ENCODE data around the gene HAPLN2.
"Not testable (repeated sequence)": the region's sequence is repeated elsewhere in the genome, so short reads cannot be mapped to it uniquely, and the experiment has no call there.

The HAPLN2 gene

DNA sequence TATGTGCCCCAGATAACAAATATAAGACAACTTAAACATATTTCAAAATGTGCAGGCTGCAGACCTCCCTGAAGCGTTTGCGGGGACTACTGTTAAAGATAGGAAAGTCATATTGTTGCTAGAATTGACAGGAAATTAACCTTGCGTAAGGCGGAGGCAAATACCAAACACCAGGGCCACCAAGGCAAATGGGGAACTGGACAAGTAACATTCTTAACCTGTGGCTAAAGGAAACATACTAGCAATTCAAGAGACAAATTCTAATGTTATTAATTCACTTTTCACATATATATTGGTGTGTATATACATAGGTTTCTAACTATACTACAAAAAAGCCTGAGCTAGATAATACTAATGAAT is 6.8 kb downstream of the HAPLN2 start:
- no peaks in the 10 kb centered on the region for H3K36me3 Mint-ChIP-seq
- H3K4me1 Mint-ChIP-seq, result peaks cover 7% of the 10 kb centered on the region
- H3K9me3 Mint-ChIP-seq, result no peaks in the 10 kb centered on the region
- H3K27ac Mint-ChIP-seq, result no peak overlapping the region
- H3K4me3 Mint-ChIP-seq, result peak overlapping the region; percentile 87
- H3K27me3 Mint-ChIP-seq, result peaks cover 27% of the 10 kb centered on the region

DNA sequence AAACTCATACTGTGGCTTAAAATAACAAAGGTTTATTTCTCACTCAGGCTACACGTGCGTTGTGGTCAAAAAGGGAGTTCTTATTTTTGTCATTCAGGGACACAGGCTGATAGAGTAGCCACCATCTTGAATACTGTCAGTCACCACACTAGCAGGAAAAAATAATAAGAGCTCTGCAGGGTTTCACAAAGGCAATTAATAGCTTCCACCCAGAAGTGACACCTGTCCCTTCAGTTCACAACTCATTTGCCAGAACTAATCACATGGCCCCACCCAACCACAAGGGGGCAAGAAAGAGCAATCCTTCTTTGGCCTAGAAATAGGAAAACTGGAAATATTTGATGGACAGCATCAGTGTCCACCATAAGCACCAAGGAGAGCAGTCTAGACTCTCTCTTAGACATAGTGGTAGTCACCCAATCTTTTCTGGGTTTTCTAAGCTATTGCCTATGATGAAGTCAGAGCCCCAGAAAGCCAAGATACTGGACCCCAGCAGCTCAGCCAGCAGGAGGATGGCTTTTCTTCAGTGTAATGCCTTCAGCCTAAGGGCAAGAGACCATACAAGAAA is 8.2 kb downstream of the HAPLN2 start:
- peaks cover 7% of the 10 kb centered on the region for H3K4me1 Mint-ChIP-seq
- no peak overlapping the region for H3K27ac Mint-ChIP-seq
- H3K4me3 Mint-ChIP-seq, result no peak overlapping the region
- peaks cover 28% of the 10 kb centered on the region for H3K27me3 Mint-ChIP-seq
- no peaks in the 10 kb centered on the region for H3K36me3 Mint-ChIP-seq
- H3K9me3 Mint-ChIP-seq, result no peaks in the 10 kb centered on the region

DNA sequence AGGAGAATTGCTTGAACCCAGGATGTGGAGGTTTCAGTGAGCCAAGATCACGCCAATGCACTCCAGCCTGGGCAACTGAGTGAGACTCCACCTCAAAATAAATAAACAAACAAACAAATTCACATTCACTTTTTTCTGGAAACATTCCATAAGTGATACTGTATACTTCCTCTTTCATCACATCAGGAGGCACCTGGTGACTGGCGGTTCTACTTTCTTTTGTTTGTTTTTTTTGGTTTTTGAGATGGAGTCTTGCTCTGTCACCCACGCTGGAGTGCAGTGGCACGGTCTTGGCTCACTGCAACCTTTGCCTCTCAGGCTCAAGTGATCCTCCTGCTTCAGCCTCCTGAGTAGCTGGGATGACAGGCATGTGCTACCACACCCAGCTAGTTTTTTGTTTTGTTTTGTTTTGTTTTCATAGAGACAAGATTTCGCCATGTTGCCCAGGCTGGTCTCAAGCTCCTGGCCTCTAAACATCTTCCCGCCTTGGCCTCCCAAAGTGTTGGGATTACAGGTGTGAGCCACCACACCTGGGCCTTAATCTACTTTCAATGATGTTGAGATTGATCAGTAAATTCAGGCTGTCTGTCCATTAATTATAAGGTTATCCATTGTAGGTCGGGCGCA is 10.7 kb downstream of the HAPLN2 start:
- H3K9me3 Mint-ChIP-seq, result no peaks in the 10 kb centered on the region
- peaks cover 35% of the 10 kb centered on the region for H3K27me3 Mint-ChIP-seq
- H3K4me3 Mint-ChIP-seq, result no peak overlapping the region
- H3K27ac Mint-ChIP-seq, result no peak overlapping the region
- H3K4me1 Mint-ChIP-seq, result peaks cover 7% of the 10 kb centered on the region
- H3K36me3 Mint-ChIP-seq, result no peaks in the 10 kb centered on the region

DNA sequence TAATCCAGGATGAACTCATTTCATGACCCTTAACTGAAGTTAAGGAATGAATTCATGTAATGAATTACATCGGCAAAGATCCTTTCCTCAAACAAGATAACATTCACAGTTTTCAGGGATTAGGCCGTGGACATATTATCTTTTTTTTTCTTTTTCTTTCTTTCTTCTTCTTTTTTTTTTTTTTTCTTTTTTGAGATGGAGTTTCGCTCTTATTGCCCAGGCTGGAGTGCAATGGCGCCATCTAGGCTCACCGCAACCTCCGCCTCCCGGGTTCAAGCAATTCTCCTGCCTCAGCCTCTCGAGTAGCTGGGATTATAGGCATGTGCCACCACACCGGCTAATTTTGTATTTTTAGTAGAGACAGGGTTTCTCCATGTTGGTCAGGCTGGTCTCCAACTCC is 11.9 kb downstream of the HAPLN2 start:
- peaks cover 35% of the 10 kb centered on the region for H3K27me3 Mint-ChIP-seq
- not testable (repeated sequence) for H3K27ac Mint-ChIP-seq, H3K4me1 Mint-ChIP-seq, H3K9me3 Mint-ChIP-seq, H3K4me3 Mint-ChIP-seq, H3K36me3 Mint-ChIP-seq

DNA sequence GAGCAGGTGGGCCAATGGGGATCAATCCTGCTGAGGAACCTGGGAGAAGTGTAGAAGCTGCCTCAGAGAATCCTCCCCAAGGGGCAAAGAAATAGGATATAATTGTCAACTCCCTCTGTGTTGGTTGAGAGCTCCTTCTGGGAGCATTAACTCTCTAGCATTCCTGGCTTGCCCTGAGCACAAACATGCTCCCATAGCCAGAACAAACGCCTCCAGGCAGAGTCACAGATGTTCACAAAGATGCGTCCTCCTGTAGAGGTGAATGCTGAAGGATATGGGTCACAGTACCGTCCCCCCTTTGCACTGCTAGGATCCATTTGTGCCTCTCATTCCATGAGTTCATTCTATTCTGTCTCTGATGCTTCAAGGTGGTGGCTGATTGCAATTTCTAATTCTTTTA is 13.1 kb downstream of the HAPLN2 start:
- Mint-ChIP-seq H3K27ac (no peak overlapping the region), H3K4me1 (no peaks in the 10 kb centered on the region), H3K9me3 (no peaks in the 10 kb centered on the region), H3K27me3 (peaks cover 37% of the 10 kb centered on the region), H3K36me3 (peaks cover 2% of the 10 kb centered on the region), H3K4me3 (no peak overlapping the region)

DNA sequence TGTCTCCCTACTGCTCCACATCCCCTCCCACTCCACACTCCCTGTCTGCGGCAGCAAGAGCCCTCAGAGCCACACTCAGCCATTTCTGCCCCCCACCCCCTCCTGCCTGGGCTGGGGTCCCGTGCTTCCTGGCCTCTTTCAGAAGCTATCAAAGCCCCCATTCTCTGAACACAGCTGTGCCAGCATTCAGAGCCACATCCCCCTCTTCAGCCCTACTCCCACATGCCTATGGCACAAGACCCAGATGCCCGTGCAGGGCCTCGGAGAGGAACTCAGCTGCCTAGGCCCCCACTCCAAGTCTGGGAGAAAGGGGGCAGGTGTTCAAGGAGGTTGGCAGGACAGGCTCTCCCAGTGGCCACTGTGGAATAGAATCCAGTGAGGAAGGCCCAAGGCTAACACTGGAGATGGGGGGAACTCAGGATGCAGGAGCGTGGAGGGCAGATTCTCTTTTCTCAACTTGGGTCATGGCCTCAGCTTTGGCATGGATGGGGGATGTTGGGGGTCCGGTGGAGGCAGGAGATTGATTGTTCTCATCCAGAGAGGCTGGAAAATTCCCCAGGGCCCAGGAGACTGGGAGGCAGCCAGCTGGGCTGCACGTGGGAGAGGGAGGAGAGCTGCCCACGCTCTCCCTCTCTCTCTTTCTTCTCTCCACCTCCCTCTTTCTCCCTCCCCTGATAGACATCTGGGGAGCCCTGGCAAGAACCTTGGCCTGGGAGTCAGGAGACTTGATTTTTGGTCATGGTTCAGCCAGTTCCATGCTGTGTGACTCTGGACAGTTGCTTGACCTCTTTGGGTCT is 19.2 kb downstream of the HAPLN2 start:
- Mint-ChIP-seq H3K4me1 (peaks cover 21% of the 10 kb centered on the region), H3K9me3 (no peaks in the 10 kb centered on the region), H3K27me3 (peaks cover 63% of the 10 kb centered on the region), H3K27ac (no peak overlapping the region), H3K36me3 (peaks cover 2% of the 10 kb centered on the region), H3K4me3 (no peak overlapping the region)

DNA sequence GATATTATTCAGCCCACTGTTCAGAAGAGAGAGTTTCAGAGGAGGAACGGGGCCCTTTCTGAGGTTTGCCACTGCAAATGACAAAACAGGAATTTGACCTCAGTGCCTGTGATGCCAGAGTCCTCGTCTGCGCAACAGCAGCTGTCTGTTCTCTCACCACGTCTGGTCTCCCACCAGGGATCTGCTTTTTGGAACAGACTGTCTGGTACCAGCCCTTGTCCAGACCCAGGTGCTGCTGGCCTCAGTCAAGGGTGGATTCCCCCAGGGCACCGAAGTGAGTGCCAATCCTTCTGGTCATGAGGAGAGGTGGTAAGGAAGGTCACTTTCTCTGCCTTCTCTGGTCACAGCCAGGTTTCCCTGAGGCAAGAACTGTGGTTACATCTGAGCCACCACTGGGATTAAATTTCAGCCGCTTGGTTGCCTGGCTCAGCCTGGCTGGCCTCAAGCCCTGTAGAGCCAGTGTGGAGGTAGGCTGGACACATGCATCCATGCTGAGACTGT is 20.4 kb downstream of the HAPLN2 start:
- no peak overlapping the region for H3K4me3 Mint-ChIP-seq
- peaks cover 60% of the 10 kb centered on the region for H3K27me3 Mint-ChIP-seq
- no peak overlapping the region for H3K27ac Mint-ChIP-seq

DNA sequence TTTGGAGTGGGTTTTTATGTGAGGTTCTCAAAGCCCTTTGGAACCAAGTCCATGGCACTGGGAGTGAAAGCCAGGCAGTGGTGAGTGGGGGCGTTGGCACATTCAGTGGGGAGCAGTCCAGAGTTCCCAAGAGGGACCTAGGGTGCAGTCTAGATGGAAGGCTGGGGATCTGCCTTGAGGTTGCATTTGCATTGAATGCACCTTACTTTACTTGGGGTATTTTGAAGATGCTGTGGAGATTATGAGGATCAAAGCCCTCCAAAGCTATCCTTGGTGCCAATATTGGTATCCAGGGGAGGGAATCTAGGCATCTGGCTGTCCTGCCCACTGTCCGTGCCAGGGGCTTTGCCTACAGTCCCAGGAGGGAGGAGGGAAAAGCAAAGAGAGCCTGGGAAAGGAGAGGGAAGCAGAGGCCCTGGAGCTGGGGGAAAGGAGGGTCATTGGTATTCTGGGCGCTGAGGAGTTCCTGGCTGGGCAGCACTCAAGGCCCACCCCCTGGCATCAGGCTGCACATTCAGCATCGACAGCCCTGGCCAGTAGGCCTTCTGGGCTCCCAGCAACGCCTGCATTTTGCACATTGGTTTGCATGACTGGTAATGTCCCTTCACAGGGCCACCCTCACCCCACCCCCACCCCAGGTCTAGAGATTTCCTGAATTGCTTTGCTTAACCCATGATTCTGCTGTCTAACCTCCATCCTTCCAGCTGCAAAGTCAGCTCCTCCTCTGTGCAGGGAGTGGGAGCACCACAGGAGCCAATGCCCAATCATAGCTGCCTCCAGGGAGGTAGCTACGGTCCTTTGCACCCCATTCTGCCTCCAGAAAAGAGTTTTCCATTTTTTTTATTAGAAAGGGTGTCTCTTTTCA is 21.9 kb downstream of the HAPLN2 start:
- H3K4me1 Mint-ChIP-seq, result peaks cover 26% of the 10 kb centered on the region
- H3K27ac Mint-ChIP-seq, result no peak overlapping the region
- peaks cover 2% of the 10 kb centered on the region for H3K36me3 Mint-ChIP-seq
- peak overlapping the region; percentile 74 for H3K4me3 Mint-ChIP-seq
- H3K27me3 Mint-ChIP-seq, result peaks cover 65% of the 10 kb centered on the region
- H3K9me3 Mint-ChIP-seq, result no peaks in the 10 kb centered on the region

More for the DNA sequence above, 20.4 kb downstream of the HAPLN2 start:
- Mint-ChIP-seq H3K4me1 (peaks cover 26% of the 10 kb centered on the region), H3K9me3 (no peaks in the 10 kb centered on the region), H3K36me3 (peaks cover 2% of the 10 kb centered on the region)

DNA sequence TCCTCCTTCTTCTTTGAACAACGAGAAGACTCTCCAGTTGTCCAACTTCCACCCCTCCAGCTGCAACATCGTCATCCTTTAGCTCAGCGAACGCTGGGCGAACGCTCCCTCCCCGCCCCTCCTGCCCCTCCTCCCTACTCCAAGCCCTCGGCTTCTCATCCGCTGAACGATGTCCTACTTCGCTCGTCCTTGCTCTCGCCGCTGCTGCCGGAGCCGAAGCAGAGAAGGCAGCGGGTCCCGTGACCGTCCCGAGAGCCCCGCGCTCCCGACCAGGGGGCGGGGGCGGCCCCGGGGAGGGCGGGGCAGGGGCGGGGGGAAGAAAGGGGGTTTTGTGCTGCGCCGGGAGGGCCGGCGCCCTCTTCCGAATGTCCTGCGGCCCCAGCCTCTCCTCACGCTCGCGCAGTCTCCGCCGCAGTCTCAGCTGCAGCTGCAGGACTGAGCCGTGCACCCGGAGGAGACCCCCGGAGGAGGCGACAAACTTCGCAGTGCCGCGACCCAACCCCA is 22.6 kb downstream of the HAPLN2 start, which contains the start of gene BCAN:
TSS of gene BCAN (plus strand) at position 357 of the 504 bp plus-strand sequence. CDS start 3,938 bp downstream, outside the sequence.
- Mint-ChIP-seq H3K4me1 (peaks cover 26% of the 10 kb centered on the region), H3K36me3 (no peaks in the 10 kb centered on the region), H3K27ac (no peak within 1 kb of the TSS), H3K9me3 (no peaks in the 10 kb centered on the region), H3K27me3 (peaks cover 62% of the 10 kb centered on the region), H3K4me3 (peak within 1 kb of the TSS; percentile 74)

DNA sequence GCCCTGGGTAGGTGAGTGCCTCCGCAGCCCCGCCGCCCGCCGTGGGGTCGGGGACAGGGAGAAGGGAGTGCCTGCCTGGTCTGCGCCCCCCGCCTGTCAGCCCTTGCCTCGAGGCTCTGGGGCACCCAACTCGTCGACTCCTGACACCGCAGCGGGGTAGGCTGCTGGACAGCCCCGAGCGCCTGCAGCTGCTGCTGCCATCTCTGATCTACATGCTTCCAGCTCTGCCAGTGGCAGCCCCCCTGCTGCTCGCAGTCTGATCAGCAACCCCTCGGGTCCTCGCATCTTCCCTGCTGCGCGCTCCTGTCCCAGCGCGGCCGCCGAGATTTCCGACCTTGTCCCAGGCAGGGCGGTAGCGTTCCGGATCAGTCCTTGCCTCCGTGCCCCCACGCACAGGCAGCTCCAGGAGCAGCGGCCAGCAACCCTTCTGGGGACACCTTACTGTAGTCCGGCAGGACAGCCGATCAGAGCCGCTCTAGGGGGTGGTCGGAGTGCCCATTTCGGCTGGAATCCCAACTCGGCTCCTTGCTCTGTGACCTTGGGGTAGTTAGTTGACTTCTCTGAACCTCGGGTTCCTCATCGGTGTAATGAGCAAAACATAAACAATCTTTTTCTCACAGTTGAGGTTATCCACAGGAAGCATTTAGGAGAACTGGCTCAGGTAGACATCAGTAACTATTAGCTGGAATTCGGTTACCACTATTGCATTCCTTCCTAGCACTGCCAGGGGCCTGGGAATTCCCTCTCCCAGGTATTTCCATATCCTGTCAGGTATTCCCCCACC is 23.2 kb downstream of the HAPLN2 start:
- no peaks in the 10 kb centered on the region for H3K36me3 Mint-ChIP-seq
- H3K27me3 Mint-ChIP-seq, result peaks cover 63% of the 10 kb centered on the region
- H3K4me1 Mint-ChIP-seq, result peaks cover 26% of the 10 kb centered on the region
- peak overlapping the region; percentile 54 for H3K4me3 Mint-ChIP-seq
- no peaks in the 10 kb centered on the region for H3K9me3 Mint-ChIP-seq
- no peak overlapping the region for H3K27ac Mint-ChIP-seq

DNA sequence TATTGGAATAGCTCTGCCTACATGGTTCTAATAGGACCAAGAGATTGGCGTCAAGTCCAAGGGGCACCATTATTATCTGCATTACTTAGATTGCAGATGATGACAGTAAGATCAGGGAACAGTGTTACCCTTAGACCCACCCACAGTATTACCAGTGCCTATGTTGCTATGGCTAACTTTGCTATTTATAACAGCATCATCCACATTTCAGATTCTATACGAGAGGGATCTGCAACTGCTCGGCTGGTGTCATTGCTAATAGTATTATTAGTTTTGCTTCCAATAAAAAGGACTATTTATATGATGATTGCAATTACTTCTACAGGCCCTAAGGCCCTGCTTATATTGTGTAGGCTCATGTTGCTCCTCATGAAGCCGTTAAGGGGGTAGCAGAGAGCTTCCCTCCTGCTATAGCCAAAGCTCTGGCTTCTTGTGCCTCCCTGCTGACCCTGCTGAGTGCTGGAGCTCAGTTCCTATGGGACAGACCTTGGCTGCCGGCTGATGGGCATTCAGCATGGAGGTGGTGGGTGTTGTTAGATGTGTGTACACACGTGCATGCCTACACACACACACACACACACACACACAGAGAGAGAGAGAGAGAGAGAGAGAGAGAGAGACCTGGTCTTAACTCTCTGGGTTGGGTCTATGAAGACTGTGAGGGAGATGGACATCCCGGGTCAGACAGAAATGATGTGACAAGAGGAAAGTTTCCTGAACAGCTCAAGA is 24.0 kb downstream of the HAPLN2 start:
- peaks cover 26% of the 10 kb centered on the region for H3K4me1 Mint-ChIP-seq
- peaks cover 65% of the 10 kb centered on the region for H3K27me3 Mint-ChIP-seq
- no peaks in the 10 kb centered on the region for H3K9me3 Mint-ChIP-seq
- no peaks in the 10 kb centered on the region for H3K36me3 Mint-ChIP-seq
- peak overlapping the region; percentile 1 for H3K27ac Mint-ChIP-seq
- H3K4me3 Mint-ChIP-seq, result peak overlapping the region; percentile 54

DNA sequence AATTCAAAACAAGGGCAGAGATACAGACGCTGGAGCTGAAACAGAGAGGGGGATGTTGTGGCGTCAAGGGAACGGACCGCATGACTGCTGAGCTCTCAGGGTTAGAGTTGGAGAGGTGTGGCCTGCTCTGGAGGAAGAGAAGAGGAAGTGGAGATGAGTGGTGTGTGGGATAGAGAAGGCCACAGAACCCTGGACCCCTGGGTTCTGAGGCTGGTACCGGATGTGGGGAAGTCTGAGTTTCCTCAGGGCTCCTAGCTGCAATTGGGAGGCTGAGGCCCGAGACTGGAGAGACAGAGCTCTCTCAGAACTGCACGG is 24.5 kb downstream of the HAPLN2 start:
- H3K4me1 Mint-ChIP-seq, result peaks cover 26% of the 10 kb centered on the region
- H3K27ac Mint-ChIP-seq, result peak overlapping the region; percentile 1
- H3K36me3 Mint-ChIP-seq, result no peaks in the 10 kb centered on the region
- no peak overlapping the region for H3K4me3 Mint-ChIP-seq
- H3K9me3 Mint-ChIP-seq, result no peaks in the 10 kb centered on the region
- H3K27me3 Mint-ChIP-seq, result peaks cover 65% of the 10 kb centered on the region

DNA sequence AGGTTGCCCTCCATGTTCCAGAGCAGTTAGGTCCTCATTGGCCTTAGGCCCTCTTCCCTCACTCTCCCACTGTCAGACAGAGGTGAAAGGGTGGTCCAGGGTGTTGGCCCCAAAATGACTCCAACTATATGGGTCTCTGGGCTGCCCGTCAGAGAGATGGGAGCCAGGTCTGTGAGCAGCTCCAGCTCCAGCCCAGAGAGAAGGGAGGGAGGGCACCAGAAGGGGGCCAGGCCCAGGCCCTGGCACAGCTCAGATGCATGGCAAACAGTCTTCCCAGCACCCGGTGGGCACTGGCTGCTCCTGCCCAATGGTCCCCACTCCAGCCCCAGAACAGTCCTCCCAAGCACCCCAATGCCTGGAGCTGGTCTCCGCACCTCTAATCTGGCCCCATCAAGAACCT is 24.9 kb downstream of the HAPLN2 start:
- Mint-ChIP-seq H3K27ac (no peak overlapping the region), H3K4me1 (peaks cover 26% of the 10 kb centered on the region), H3K4me3 (no peak overlapping the region), H3K36me3 (no peaks in the 10 kb centered on the region), H3K9me3 (no peaks in the 10 kb centered on the region), H3K27me3 (peaks cover 65% of the 10 kb centered on the region)

DNA sequence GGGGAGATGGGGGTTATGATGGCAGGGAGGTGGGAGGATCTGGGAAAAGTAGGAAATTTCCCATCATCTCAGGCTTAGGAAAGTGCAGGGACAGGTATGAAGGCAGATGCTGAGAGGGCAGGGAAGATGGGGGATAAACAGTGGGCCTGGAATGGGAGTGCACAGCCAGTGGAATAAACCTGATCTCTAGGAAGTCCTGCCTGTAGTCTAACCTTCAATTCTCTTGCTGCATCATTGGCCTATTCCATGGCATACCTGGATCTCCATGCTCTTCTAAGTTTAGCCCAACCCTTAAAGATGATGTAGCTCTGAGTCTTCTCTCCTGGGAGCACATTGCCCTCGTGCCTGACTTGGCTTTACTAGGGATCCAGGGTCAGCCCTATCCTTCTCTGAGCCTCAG is 25.4 kb downstream of the HAPLN2 start:
- H3K36me3 Mint-ChIP-seq, result no peaks in the 10 kb centered on the region
- H3K4me3 Mint-ChIP-seq, result no peak overlapping the region
- H3K9me3 Mint-ChIP-seq, result no peaks in the 10 kb centered on the region
- H3K27me3 Mint-ChIP-seq, result peaks cover 63% of the 10 kb centered on the region
- peaks cover 26% of the 10 kb centered on the region for H3K4me1 Mint-ChIP-seq
- no peak overlapping the region for H3K27ac Mint-ChIP-seq

Data from activated naive CD4-positive, alpha-beta T cell treated with anti-CD3 and anti-CD28 coated beads, Interleukin-2, amount 50 U/mL, for 24 hours (primary cell).